ENCODE data around the gene PCGF3.

PCGF3 gene

GRCh38 chr4:791252-791897 is 85.7 kb downstream of the PCGF3 start:
- no peak for DNase-seq (ENCODE audit: low read depth)
- TF ChIP-seq, protein P1, sequence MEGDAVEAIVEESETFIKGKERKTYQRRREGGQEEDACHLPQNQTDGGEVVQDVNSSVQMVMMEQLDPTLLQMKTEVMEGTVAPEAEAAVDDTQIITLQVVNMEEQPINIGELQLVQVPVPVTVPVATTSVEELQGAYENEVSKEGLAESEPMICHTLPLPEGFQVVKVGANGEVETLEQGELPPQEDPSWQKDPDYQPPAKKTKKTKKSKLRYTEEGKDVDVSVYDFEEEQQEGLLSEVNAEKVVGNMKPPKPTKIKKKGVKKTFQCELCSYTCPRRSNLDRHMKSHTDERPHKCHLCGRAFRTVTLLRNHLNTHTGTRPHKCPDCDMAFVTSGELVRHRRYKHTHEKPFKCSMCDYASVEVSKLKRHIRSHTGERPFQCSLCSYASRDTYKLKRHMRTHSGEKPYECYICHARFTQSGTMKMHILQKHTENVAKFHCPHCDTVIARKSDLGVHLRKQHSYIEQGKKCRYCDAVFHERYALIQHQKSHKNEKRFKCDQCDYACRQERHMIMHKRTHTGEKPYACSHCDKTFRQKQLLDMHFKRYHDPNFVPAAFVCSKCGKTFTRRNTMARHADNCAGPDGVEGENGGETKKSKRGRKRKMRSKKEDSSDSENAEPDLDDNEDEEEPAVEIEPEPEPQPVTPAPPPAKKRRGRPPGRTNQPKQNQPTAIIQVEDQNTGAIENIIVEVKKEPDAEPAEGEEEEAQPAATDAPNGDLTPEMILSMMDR (IDR thresholded peaks at IDR 0.05; ENCODE audit: control insufficient read depth, insufficient read depth, low read depth, low read length, missing control alignments), result no peak
- H3K4me3 ChIP-seq (ENCODE audit: control insufficient read depth, low read depth, low read length), result no peak overlapping the region

- TF ChIP-seq, protein P1 (IDR thresholded peaks at IDR 0.05; ENCODE audit: control insufficient read depth, insufficient read depth, low read depth, low read length, missing control alignments), result no peak
- no peak for DNase-seq (ENCODE audit: low read depth)
- no peak overlapping the region for H3K4me3 ChIP-seq (ENCODE audit: control insufficient read depth, low read depth, low read length)
Observed at GRCh38 chr4:791898-792625, 86.4 kb downstream of the PCGF3 start.

- no peak overlapping the region for H3K4me3 ChIP-seq (ENCODE audit: control insufficient read depth, low read depth, low read length)
- TF ChIP-seq, protein P1 (IDR thresholded peaks at IDR 0.05; ENCODE audit: control insufficient read depth, insufficient read depth, low read depth, low read length, missing control alignments), result no peak
- no peak for DNase-seq (ENCODE audit: low read depth)
Observed at GRCh38 chr4:792626-793092, 87.0 kb downstream of the PCGF3 start.

- DNase-seq (ENCODE audit: low read depth), result no peak
- H3K4me3 ChIP-seq (ENCODE audit: control insufficient read depth, low read depth, low read length), result no peak overlapping the region
- TF ChIP-seq, protein P1 (IDR thresholded peaks at IDR 0.05; ENCODE audit: control insufficient read depth, insufficient read depth, low read depth, low read length, missing control alignments), result no peak
Observed at GRCh38 chr4:793093-793861, 87.6 kb downstream of the PCGF3 start.

- TF ChIP-seq, protein P1 (IDR thresholded peaks at IDR 0.05; ENCODE audit: control insufficient read depth, insufficient read depth, low read depth, low read length, missing control alignments), result no peak
- DNase-seq (ENCODE audit: low read depth), result no peak
- no peak overlapping the region for H3K4me3 ChIP-seq (ENCODE audit: control insufficient read depth, low read depth, low read length)
Observed at GRCh38 chr4:793941-794621, 88.4 kb downstream of the PCGF3 start.

Measured in AG09309 (cell line).